ENCODE data around the gene KCNG1. TPM values are rescaled to one million over a fixed set of nuclear protein-coding genes. Genes with fewer than 3 reads are reported as not detected.

Gene KCNG1
- total RNA-seq, 6 experiments from 2014 or later: 3.0 to 5.4 (median 3.5) TPM

- no peaks in the 10 kb centered on the region for H3K4me1 Mint-ChIP-seq (ENCODE audit: low read depth)
- no peak overlapping the region for H3K27ac Mint-ChIP-seq
- peaks cover 25% of the 10 kb centered on the region for H3K27me3 Mint-ChIP-seq (ENCODE audit: insufficient read depth)
- H3K9me3 Mint-ChIP-seq: 0 out of 2 replicates have a peak, but pooled peaks cover 4% of the 10 kb centered on the region
- DNase-seq: no peak
- H3K36me3 Mint-ChIP-seq (ENCODE audit: low read depth): peaks cover 5% of the 10 kb centered on the region; the same call in 1 of the 2 replicates
- TF ChIP-seq, protein P1, sequence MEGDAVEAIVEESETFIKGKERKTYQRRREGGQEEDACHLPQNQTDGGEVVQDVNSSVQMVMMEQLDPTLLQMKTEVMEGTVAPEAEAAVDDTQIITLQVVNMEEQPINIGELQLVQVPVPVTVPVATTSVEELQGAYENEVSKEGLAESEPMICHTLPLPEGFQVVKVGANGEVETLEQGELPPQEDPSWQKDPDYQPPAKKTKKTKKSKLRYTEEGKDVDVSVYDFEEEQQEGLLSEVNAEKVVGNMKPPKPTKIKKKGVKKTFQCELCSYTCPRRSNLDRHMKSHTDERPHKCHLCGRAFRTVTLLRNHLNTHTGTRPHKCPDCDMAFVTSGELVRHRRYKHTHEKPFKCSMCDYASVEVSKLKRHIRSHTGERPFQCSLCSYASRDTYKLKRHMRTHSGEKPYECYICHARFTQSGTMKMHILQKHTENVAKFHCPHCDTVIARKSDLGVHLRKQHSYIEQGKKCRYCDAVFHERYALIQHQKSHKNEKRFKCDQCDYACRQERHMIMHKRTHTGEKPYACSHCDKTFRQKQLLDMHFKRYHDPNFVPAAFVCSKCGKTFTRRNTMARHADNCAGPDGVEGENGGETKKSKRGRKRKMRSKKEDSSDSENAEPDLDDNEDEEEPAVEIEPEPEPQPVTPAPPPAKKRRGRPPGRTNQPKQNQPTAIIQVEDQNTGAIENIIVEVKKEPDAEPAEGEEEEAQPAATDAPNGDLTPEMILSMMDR (IDR thresholded peaks at IDR 0.05): no peak
- no peak overlapping the region for H3K4me3 Mint-ChIP-seq
These were observed 39.2 kb upstream of the KCNG1 start for GRCh38 chr20:51062065-51062464.

- Mint-ChIP-seq H3K27me3 (ENCODE audit: insufficient read depth) (peaks cover 30% of the 10 kb centered on the region), H3K27ac (no peak overlapping the region), H3K9me3 (0 out of 2 replicates have a peak, but pooled peaks cover 4% of the 10 kb centered on the region), H3K36me3 (ENCODE audit: low read depth) (peaks cover 5% of the 10 kb centered on the region; the same call in 1 of the 2 replicates), H3K4me3 (no peak overlapping the region), H3K4me1 (ENCODE audit: low read depth) (no peaks in the 10 kb centered on the region)
- TF ChIP-seq, protein P1 (IDR thresholded peaks at IDR 0.05): no peak
- no peak for DNase-seq
These were observed 38.6 kb upstream of the KCNG1 start for GRCh38 chr20:51061418-51062045.

- DNase-seq: no peak
- Mint-ChIP-seq H3K27ac (no peak overlapping the region), H3K27me3 (ENCODE audit: insufficient read depth) (peaks cover 33% of the 10 kb centered on the region), H3K9me3 (0 out of 2 replicates have a peak, but pooled peaks cover 4% of the 10 kb centered on the region), H3K4me1 (ENCODE audit: low read depth) (no peaks in the 10 kb centered on the region), H3K36me3 (ENCODE audit: low read depth) (peaks cover 5% of the 10 kb centered on the region; the same call in 1 of the 2 replicates), H3K4me3 (no peak overlapping the region)
- TF ChIP-seq, protein P1 (IDR thresholded peaks at IDR 0.05): no peak
These were observed 37.4 kb upstream of the KCNG1 start for GRCh38 chr20:51060301-51060700.

DNA sequence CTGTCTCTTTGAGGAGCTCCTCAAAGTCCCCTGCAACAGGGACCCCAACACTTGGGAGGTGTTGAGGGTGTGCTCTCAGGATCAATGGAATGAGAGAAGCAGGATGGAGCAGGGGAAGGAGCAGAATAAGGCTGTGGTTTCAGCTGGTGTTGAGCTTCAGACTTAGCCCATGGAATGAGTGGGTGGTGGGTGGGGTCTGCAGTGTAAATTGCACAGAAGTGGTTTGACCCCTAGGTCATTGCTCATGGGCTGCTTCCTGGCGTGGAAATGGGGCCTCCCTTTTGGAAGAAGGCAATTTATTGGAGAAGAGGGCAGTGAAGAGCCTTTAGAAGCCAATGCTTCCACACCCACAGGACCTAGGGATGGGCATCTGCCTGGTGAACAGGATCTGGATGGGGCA, 37.0 kb upstream of the KCNG1 start:
- Mint-ChIP-seq H3K27me3 (ENCODE audit: insufficient read depth) (peaks cover 37% of the 10 kb centered on the region), H3K9me3 (0 out of 2 replicates have a peak, but pooled peaks cover 4% of the 10 kb centered on the region)

GRCh38 chr20:51058017-51058416, 35.1 kb upstream of the KCNG1 start:
- H3K9me3 Mint-ChIP-seq: 0 out of 2 replicates have a peak, but pooled peaks cover 4% of the 10 kb centered on the region
- H3K4me1 Mint-ChIP-seq (ENCODE audit: low read depth): no peaks in the 10 kb centered on the region
- TF ChIP-seq, protein P1 (IDR thresholded peaks at IDR 0.05): no peak
- peaks cover 49% of the 10 kb centered on the region for H3K27me3 Mint-ChIP-seq (ENCODE audit: insufficient read depth)
- DNase-seq: no peak
- peak overlapping the region; percentile 10; the same call in 1 of the 2 replicates for H3K4me3 Mint-ChIP-seq
- no peak overlapping the region for H3K27ac Mint-ChIP-seq
- H3K36me3 Mint-ChIP-seq (ENCODE audit: low read depth): peaks cover 5% of the 10 kb centered on the region; the same call in 1 of the 2 replicates

More for the DNA sequence above, 37.0 kb upstream of the KCNG1 start:
- Mint-ChIP-seq H3K4me1 (ENCODE audit: low read depth) (no peaks in the 10 kb centered on the region), H3K4me3 (no peak overlapping the region), H3K36me3 (ENCODE audit: low read depth) (peaks cover 5% of the 10 kb centered on the region; the same call in 1 of the 2 replicates), H3K27ac (no peak overlapping the region)
- TF ChIP-seq, protein P1 (IDR thresholded peaks at IDR 0.05): no peak
- no peak for DNase-seq
